ENCODE measurements around the gene C6orf47.

DNA sequence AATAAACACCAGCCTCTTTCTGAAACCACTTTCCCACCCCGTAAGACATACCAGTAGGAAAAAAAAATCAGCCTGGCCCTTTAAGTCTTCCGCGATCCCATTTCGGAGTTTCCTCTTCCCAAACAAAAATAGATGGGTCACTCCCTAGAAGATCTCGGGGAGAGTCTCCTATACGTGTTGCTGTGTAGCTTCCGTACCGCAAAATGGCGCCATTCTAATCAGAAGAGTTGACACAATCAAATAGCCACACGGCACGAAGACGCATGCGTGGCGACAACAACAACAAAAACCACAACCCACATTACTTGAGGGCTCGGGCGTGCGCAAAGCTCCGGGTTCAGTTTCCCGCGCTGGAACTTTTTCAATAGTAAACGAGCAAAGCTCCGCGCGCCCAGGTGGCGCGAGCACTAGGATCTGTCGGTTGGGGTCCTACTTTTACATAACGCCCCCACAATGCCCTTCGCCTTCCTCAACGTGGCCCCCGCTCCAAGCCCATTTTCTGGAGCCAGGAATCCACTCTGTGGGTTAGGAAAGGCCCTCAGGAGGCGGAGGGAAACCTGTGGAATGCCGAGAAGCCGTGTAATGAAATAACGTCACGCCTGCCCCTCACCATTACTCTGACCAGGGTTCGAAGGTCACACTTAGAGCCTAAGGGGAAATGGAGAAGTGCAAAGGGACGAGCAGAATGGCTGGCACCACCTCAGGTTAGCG is 4.4 kb upstream of the C6orf47 start, which contains the start of gene GPANK1:
- peak; percentile 93 for TF ChIP-seq CBFB (CRISPR knock-in tag; IDR thresholded peaks at IDR 0.05)
- TF ChIP-seq, protein P1, sequence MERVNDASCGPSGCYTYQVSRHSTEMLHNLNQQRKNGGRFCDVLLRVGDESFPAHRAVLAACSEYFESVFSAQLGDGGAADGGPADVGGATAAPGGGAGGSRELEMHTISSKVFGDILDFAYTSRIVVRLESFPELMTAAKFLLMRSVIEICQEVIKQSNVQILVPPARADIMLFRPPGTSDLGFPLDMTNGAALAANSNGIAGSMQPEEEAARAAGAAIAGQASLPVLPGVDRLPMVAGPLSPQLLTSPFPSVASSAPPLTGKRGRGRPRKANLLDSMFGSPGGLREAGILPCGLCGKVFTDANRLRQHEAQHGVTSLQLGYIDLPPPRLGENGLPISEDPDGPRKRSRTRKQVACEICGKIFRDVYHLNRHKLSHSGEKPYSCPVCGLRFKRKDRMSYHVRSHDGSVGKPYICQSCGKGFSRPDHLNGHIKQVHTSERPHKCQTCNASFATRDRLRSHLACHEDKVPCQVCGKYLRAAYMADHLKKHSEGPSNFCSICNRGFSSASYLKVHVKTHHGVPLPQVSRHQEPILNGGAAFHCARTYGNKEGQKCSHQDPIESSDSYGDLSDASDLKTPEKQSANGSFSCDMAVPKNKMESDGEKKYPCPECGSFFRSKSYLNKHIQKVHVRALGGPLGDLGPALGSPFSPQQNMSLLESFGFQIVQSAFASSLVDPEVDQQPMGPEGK (CRISPR knock-in tag; IDR thresholded peaks at IDR 0.05) = peak; percentile 80
- TF ChIP-seq DPF2 (CRISPR knock-in tag; IDR thresholded peaks at IDR 0.05; ENCODE audit: borderline replicate concordance, low read depth) = no peak
- TF ChIP-seq, protein P2, sequence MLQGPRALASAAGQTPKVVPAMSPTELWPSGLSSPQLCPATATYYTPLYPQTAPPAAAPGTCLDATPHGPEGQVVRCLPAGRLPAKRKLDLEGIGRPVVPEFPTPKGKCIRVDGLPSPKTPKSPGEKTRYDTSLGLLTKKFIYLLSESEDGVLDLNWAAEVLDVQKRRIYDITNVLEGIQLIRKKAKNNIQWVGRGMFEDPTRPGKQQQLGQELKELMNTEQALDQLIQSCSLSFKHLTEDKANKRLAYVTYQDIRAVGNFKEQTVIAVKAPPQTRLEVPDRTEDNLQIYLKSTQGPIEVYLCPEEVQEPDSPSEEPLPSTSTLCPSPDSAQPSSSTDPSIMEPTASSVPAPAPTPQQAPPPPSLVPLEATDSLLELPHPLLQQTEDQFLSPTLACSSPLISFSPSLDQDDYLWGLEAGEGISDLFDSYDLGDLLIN (CRISPR knock-in tag; IDR thresholded peaks at IDR 0.05; ENCODE audit: borderline replicate concordance) = peak; percentile 80; the same call in 1 of the 2 replicates
- no peak; a peak in 1 of 4 replicates for TF ChIP-seq POLR2A (IDR thresholded peaks at IDR 0.05; ENCODE audit: insufficient read depth in 1 of 2, low read depth in 2 of 2, low read length in 2 of 2)

Data from HepG2 (cell line).